IgD-negative memory B cell (primary cell): ENCODE results near the gene COA6. TPM values are rescaled to one million over a fixed set of nuclear protein-coding genes. Genes with fewer than 3 reads are reported as not detected.

Experiments used
- H3K27ac Mint-ChIP-seq, 3 donors: one replicate each; pipeline ENCODE4 v1.8.0; 2020 to 2022; ENCODE audit warnings: mild to moderate bottlenecking in 3 of 3, mixed read lengths in 3 of 3, moderate library complexity in 1 of 3
- H3K27me3 Mint-ChIP-seq: one replicate; pipeline ENCODE4 v1.8.0; 2021; ENCODE audit warnings: mixed read lengths
- H3K36me3 Mint-ChIP-seq: one replicate; pipeline ENCODE4 v1.8.0; 2020; ENCODE audit warnings: mild to moderate bottlenecking, mixed read lengths
- H3K4me1 Mint-ChIP-seq, 3 donors: one replicate each; pipeline ENCODE4 v1.8.0; 2020 to 2022; ENCODE audit warnings: mixed read lengths in 3 of 3, mild to moderate bottlenecking in 1 of 3
- H3K4me3 Mint-ChIP-seq, 4 donors: one replicate each; pipeline ENCODE4 v1.8.0; 2020 to 2022; ENCODE audit warnings: mild to moderate bottlenecking in 4 of 4, mixed read lengths in 4 of 4, moderate library complexity in 3 of 4
- H3K9me3 Mint-ChIP-seq, 3 donors: one replicate each; pipeline ENCODE4 v1.8.0; 2020 to 2021; ENCODE audit warnings: mixed read lengths in 3 of 3, mild to moderate bottlenecking in 1 of 3
- polyA plus RNA-seq: library from polyadenylated mRNA; unstranded; fragments of 300-500 nt; fragmentation: Illumina TruSeq; gene quantifications from one replicate; pipeline ENCODE4 v1.2.3, GENCODE V29; 2021

COA6 gene
- polyA plus RNA-seq, 1 donor from 2014 or later = 44.8 TPM

- peaks cover 0 to 5% (median 0%) of the 10 kb centered on the region in 3 donors for H3K4me1 Mint-ChIP-seq
- no peaks in the 10 kb centered on the region for H3K27me3 Mint-ChIP-seq
- H3K36me3 Mint-ChIP-seq = peaks cover 3% of the 10 kb centered on the region
- peak overlapping the region in 1 of 3 donors; percentile 83 for H3K27ac Mint-ChIP-seq
- H3K9me3 Mint-ChIP-seq = no peaks in the 10 kb centered on the region
- peak overlapping the region in 1 of 4 donors; percentile 60 for H3K4me3 Mint-ChIP-seq
Measured at GRCh38 chr1:234408757-234409156, 35.5 kb downstream of the COA6 start.

GRCh38 chr1:234409328-234409727 is 36.1 kb downstream of the COA6 start:
- Mint-ChIP-seq H3K9me3 (no peaks in the 10 kb centered on the region), H3K4me3 (no peak overlapping the region), H3K27me3 (no peaks in the 10 kb centered on the region), H3K4me1 (peaks cover 0 to 5% (median 0%) of the 10 kb centered on the region in 3 donors), H3K27ac (no peak overlapping the region), H3K36me3 (peaks cover 4% of the 10 kb centered on the region)

GRCh38 chr1:234412830-234413229 is 39.6 kb downstream of the COA6 start:
- Mint-ChIP-seq H3K27ac (no peak overlapping the region), H3K4me3 (no peak overlapping the region), H3K36me3 (peaks cover 4% of the 10 kb centered on the region)

GRCh38 chr1:234413485-234413884 is 40.2 kb downstream of the COA6 start:
- Mint-ChIP-seq H3K36me3 (peaks cover 4% of the 10 kb centered on the region), H3K27me3 (no peaks in the 10 kb centered on the region), H3K27ac (no peak overlapping the region), H3K4me1 (peaks cover 0 to 1% (median 0%) of the 10 kb centered on the region in 3 donors), H3K9me3 (no peaks in the 10 kb centered on the region), H3K4me3 (no peak overlapping the region)

More at GRCh38 chr1:234412830-234413229, 39.6 kb downstream of the COA6 start:
- peaks cover 0 to 1% (median 0%) of the 10 kb centered on the region in 3 donors for H3K4me1 Mint-ChIP-seq
- H3K27me3 Mint-ChIP-seq = no peaks in the 10 kb centered on the region
- H3K9me3 Mint-ChIP-seq = no peaks in the 10 kb centered on the region

- Mint-ChIP-seq H3K4me1 (no peaks in the 10 kb centered on the region), H3K4me3 (no peak overlapping the region), H3K27me3 (no peaks in the 10 kb centered on the region), H3K36me3 (peaks cover 6% of the 10 kb centered on the region), H3K27ac (no peak overlapping the region), H3K9me3 (no peaks in the 10 kb centered on the region)
Measured at GRCh38 chr1:234413990-234414389, 40.7 kb downstream of the COA6 start.

- H3K4me1 Mint-ChIP-seq = peaks cover 0 to 3% (median 0%) of the 10 kb centered on the region in 3 donors
- H3K36me3 Mint-ChIP-seq = peaks cover 10% of the 10 kb centered on the region
- H3K27me3 Mint-ChIP-seq = no peaks in the 10 kb centered on the region
- H3K9me3 Mint-ChIP-seq = no peaks in the 10 kb centered on the region
- no peak overlapping the region for H3K27ac Mint-ChIP-seq
- H3K4me3 Mint-ChIP-seq = no peak overlapping the region
Measured at GRCh38 chr1:234427950-234428646, 54.8 kb downstream of the COA6 start.

GRCh38 chr1:234429434-234429806 is 56.2 kb downstream of the COA6 start:
- Mint-ChIP-seq H3K27me3 (no peaks in the 10 kb centered on the region), H3K4me1 (peaks cover 0 to 7% (median 4%) of the 10 kb centered on the region in 3 donors)

GRCh38 chr1:234430691-234431090 is 57.4 kb downstream of the COA6 start:
- H3K36me3 Mint-ChIP-seq = peaks cover 9% of the 10 kb centered on the region
- no peak overlapping the region for H3K27ac Mint-ChIP-seq
- H3K27me3 Mint-ChIP-seq = no peaks in the 10 kb centered on the region
- peaks cover 0 to 7% (median 4%) of the 10 kb centered on the region in 3 donors for H3K4me1 Mint-ChIP-seq
- H3K9me3 Mint-ChIP-seq = no peaks in the 10 kb centered on the region
- no peak overlapping the region for H3K4me3 Mint-ChIP-seq

More at GRCh38 chr1:234429434-234429806, 56.2 kb downstream of the COA6 start:
- H3K36me3 Mint-ChIP-seq = peaks cover 9% of the 10 kb centered on the region
- H3K4me3 Mint-ChIP-seq = no peak overlapping the region
- H3K27ac Mint-ChIP-seq = no peak overlapping the region
- no peaks in the 10 kb centered on the region for H3K9me3 Mint-ChIP-seq

- Mint-ChIP-seq H3K27ac (no peak overlapping the region), H3K27me3 (no peaks in the 10 kb centered on the region), H3K9me3 (no peaks in the 10 kb centered on the region), H3K4me3 (no peak overlapping the region), H3K36me3 (peaks cover 9% of the 10 kb centered on the region), H3K4me1 (peaks cover 0 to 7% (median 4%) of the 10 kb centered on the region in 3 donors)
Measured at GRCh38 chr1:234431255-234431654, 58.0 kb downstream of the COA6 start.

- Mint-ChIP-seq H3K27me3 (no peaks in the 10 kb centered on the region), H3K27ac (no peak overlapping the region), H3K36me3 (peaks cover 13% of the 10 kb centered on the region), H3K4me1 (peaks cover 0 to 7% (median 6%) of the 10 kb centered on the region in 3 donors), H3K9me3 (no peaks in the 10 kb centered on the region), H3K4me3 (no peak overlapping the region)
Measured at GRCh38 chr1:234433563-234434285, 60.5 kb downstream of the COA6 start.

Other genes with a start within 250 kb of the COA6 start
- 7.9 TPM for gene TARBP1, start 105.7 kb downstream of the COA6 start, polyA plus RNA-seq
- 39.1 TPM for gene IRF2BP2, start 236.7 kb downstream of the COA6 start, polyA plus RNA-seq